Activated naive CD8-positive, alpha-beta T cell treated with anti-CD3 and anti-CD28 coated beads for 36 hours (primary cell): Measurements from ENCODE around the gene HPCA. TPM values are rescaled to one million over a fixed set of nuclear protein-coding genes. Genes with fewer than 3 reads are reported as not detected.
"Not testable (repeated sequence)": the region's sequence is repeated elsewhere in the genome, so short reads cannot be mapped to it uniquely, and the experiment has no call there.

ENCODE experiments used
- DNase-seq: peaks from one replicate; pipeline ENCODE4 v3.0.0; 2021
- H3K27ac Mint-ChIP-seq: one replicate; pipeline ENCODE4 v1.8.0; 2022; ENCODE audit warnings: mild to moderate bottlenecking, moderate library complexity, mixed read lengths
- H3K27me3 Mint-ChIP-seq: one replicate; pipeline ENCODE4 v1.8.0; 2022; ENCODE audit warnings: mild to moderate bottlenecking, mixed read lengths
- H3K36me3 Mint-ChIP-seq: one replicate; pipeline ENCODE4 v1.8.0; 2021; ENCODE audit warnings: mild to moderate bottlenecking, mixed read lengths
- H3K4me1 Mint-ChIP-seq: one replicate; pipeline ENCODE4 v1.8.0; 2021; ENCODE audit warnings: mixed read lengths
- H3K4me3 Mint-ChIP-seq: one replicate; pipeline ENCODE4 v1.8.0; 2022; ENCODE audit warnings: mild to moderate bottlenecking, moderate library complexity, mixed read lengths
- H3K9me3 Mint-ChIP-seq: one replicate; pipeline ENCODE4 v1.8.0; 2022; ENCODE audit warnings: mixed read lengths
- total RNA-seq, 2 experiments: library from RNA; stranded (reverse); gene quantifications; one replicate each; pipeline ENCODE4 v1.2.3, GENCODE V29; 2021

Gene HPCA
- total RNA-seq, 2 experiments from 2014 or later, result 0.29 TPM; not detected in 1

GRCh38 chr1:32901823-32902534, 15.7 kb downstream of the HPCA start:
- Mint-ChIP-seq H3K4me3 (peak overlapping the region; percentile 73), H3K4me1 (peaks cover 2% of the 10 kb centered on the region), H3K27ac (no peak overlapping the region), H3K36me3 (no peaks in the 10 kb centered on the region), H3K27me3 (peaks cover 35% of the 10 kb centered on the region), H3K9me3 (no peaks in the 10 kb centered on the region)
- DNase-seq, result no peak

GRCh38 chr1:32902535-32902920, 16.2 kb downstream of the HPCA start:
- H3K9me3 Mint-ChIP-seq, result no peaks in the 10 kb centered on the region
- H3K27me3 Mint-ChIP-seq, result peaks cover 35% of the 10 kb centered on the region
- DNase-seq, result no peak
- H3K36me3 Mint-ChIP-seq, result no peaks in the 10 kb centered on the region
- no peak overlapping the region for H3K4me3 Mint-ChIP-seq
- H3K27ac Mint-ChIP-seq, result no peak overlapping the region
- peaks cover 2% of the 10 kb centered on the region for H3K4me1 Mint-ChIP-seq

- H3K27me3 Mint-ChIP-seq, result peaks cover 32% of the 10 kb centered on the region
- no peak overlapping the region for H3K27ac Mint-ChIP-seq
- H3K4me3 Mint-ChIP-seq, result no peak overlapping the region
- peaks cover 2% of the 10 kb centered on the region for H3K4me1 Mint-ChIP-seq
- DNase-seq, result no peak
- no peaks in the 10 kb centered on the region for H3K9me3 Mint-ChIP-seq
- H3K36me3 Mint-ChIP-seq, result no peaks in the 10 kb centered on the region
Measured at GRCh38 chr1:32903991-32904785, 17.9 kb downstream of the HPCA start.

- Mint-ChIP-seq H3K36me3 (no peaks in the 10 kb centered on the region), H3K9me3 (no peaks in the 10 kb centered on the region), H3K4me1 (peaks cover 2% of the 10 kb centered on the region), H3K4me3 (no peak overlapping the region), H3K27me3 (peaks cover 28% of the 10 kb centered on the region), H3K27ac (no peak overlapping the region)
- DNase-seq, result no peak
Measured at GRCh38 chr1:32904797-32905196, 18.5 kb downstream of the HPCA start.

GRCh38 chr1:32905588-32905987, 19.3 kb downstream of the HPCA start:
- H3K9me3 Mint-ChIP-seq, H3K4me3 Mint-ChIP-seq, DNase-seq, H3K27ac Mint-ChIP-seq, H3K4me1 Mint-ChIP-seq, H3K36me3 Mint-ChIP-seq: not testable (repeated sequence)
- H3K27me3 Mint-ChIP-seq, result peaks cover 20% of the 10 kb centered on the region

- peaks cover 14% of the 10 kb centered on the region for H3K27me3 Mint-ChIP-seq
- no peak overlapping the region for H3K27ac Mint-ChIP-seq
- DNase-seq, result no peak
- H3K4me3 Mint-ChIP-seq, result no peak overlapping the region
- no peaks in the 10 kb centered on the region for H3K9me3 Mint-ChIP-seq
- peaks cover 1% of the 10 kb centered on the region for H3K4me1 Mint-ChIP-seq
- no peaks in the 10 kb centered on the region for H3K36me3 Mint-ChIP-seq
Measured at GRCh38 chr1:32906654-32907053, 20.4 kb downstream of the HPCA start.

- Mint-ChIP-seq H3K27ac (no peak overlapping the region), H3K9me3 (no peaks in the 10 kb centered on the region), H3K27me3 (peaks cover 6% of the 10 kb centered on the region), H3K4me1 (no peaks in the 10 kb centered on the region), H3K36me3 (no peaks in the 10 kb centered on the region), H3K4me3 (no peak overlapping the region)
- DNase-seq, result no peak
Measured at GRCh38 chr1:32907435-32907834, 21.1 kb downstream of the HPCA start.

GRCh38 chr1:32910319-32910718, 24.0 kb downstream of the HPCA start:
- Mint-ChIP-seq H3K27me3 (peaks cover 4% of the 10 kb centered on the region), H3K4me3 (no peak overlapping the region), H3K36me3 (no peaks in the 10 kb centered on the region), H3K4me1 (no peaks in the 10 kb centered on the region), H3K27ac (no peak overlapping the region), H3K9me3 (no peaks in the 10 kb centered on the region)
- no peak for DNase-seq

- H3K27ac Mint-ChIP-seq, result no peak overlapping the region
- H3K27me3 Mint-ChIP-seq, result peaks cover 43% of the 10 kb centered on the region
- no peaks in the 10 kb centered on the region for H3K36me3 Mint-ChIP-seq
- no peak overlapping the region for H3K4me3 Mint-ChIP-seq
- DNase-seq, result no peak
- H3K9me3 Mint-ChIP-seq, result no peaks in the 10 kb centered on the region
- peaks cover 15% of the 10 kb centered on the region for H3K4me1 Mint-ChIP-seq
Measured at GRCh38 chr1:32915766-32916706, 29.7 kb downstream of the HPCA start.

GRCh38 chr1:32917521-32917920, 31.2 kb downstream of the HPCA start:
- no peaks in the 10 kb centered on the region for H3K36me3 Mint-ChIP-seq
- H3K4me1 Mint-ChIP-seq, result peaks cover 15% of the 10 kb centered on the region
- no peak for DNase-seq
- no peaks in the 10 kb centered on the region for H3K9me3 Mint-ChIP-seq
- H3K27ac Mint-ChIP-seq, result no peak overlapping the region
- H3K27me3 Mint-ChIP-seq, result peaks cover 58% of the 10 kb centered on the region
- no peak overlapping the region for H3K4me3 Mint-ChIP-seq

- Mint-ChIP-seq H3K4me1 (peaks cover 15% of the 10 kb centered on the region), H3K4me3 (no peak overlapping the region), H3K9me3 (no peaks in the 10 kb centered on the region), H3K27ac (no peak overlapping the region), H3K36me3 (no peaks in the 10 kb centered on the region), H3K27me3 (peaks cover 65% of the 10 kb centered on the region)
- no peak for DNase-seq
Measured at GRCh38 chr1:32918179-32918578, 31.9 kb downstream of the HPCA start.

- peak overlapping the region; percentile 4 for H3K4me3 Mint-ChIP-seq
Measured at GRCh38 chr1:32919811-32920733, 33.8 kb downstream of the HPCA start.

GRCh38 chr1:32920833-32921232, 34.5 kb downstream of the HPCA start:
- Mint-ChIP-seq H3K36me3 (no peaks in the 10 kb centered on the region), H3K9me3 (no peaks in the 10 kb centered on the region), H3K27me3 (peaks cover 88% of the 10 kb centered on the region), H3K4me1 (peaks cover 28% of the 10 kb centered on the region), H3K4me3 (no peak overlapping the region), H3K27ac (no peak overlapping the region)
- no peak for DNase-seq

More at GRCh38 chr1:32919811-32920733, 33.8 kb downstream of the HPCA start:
- Mint-ChIP-seq H3K27me3 (peaks cover 80% of the 10 kb centered on the region), H3K27ac (no peak overlapping the region), H3K4me1 (peaks cover 20% of the 10 kb centered on the region), H3K36me3 (no peaks in the 10 kb centered on the region), H3K9me3 (no peaks in the 10 kb centered on the region)
- DNase-seq, result no peak

GRCh38 chr1:32924881-32925344, 38.6 kb downstream of the HPCA start:
- DNase-seq, result peak; percentile 29
- peak overlapping the region; percentile 16 for H3K4me3 Mint-ChIP-seq
- H3K27me3 Mint-ChIP-seq, result peaks cover 76% of the 10 kb centered on the region

More at GRCh38 chr1:32924881-32925344, 38.6 kb downstream of the HPCA start:
- Mint-ChIP-seq H3K9me3 (no peaks in the 10 kb centered on the region), H3K4me1 (peaks cover 16% of the 10 kb centered on the region), H3K36me3 (no peaks in the 10 kb centered on the region), H3K27ac (no peak overlapping the region)
